DND-41 (cell line): Measurements from ENCODE around the gene SMIM35.

ENCODE experiments used
- ATAC-seq: fragments of 200-7000 bp; cut with Tn5 transposase; 3 replicates; pipeline ENCODE4 v1.9.1; 2021; ENCODE audit warnings: low read depth; ENCODE audit not compliant: insufficient read depth
- DNase-seq: peaks from one replicate; pipeline ENCODE4 v3.0.0-alpha.2; 2020
- H2AFZ ChIP-seq: 2 replicates; pipeline ENCODE4 v1.6.0; 2012; ENCODE audit warnings: low read depth, low read length
- H3K27ac ChIP-seq: 2 replicates; pipeline ENCODE4 v1.5.1; 2012; ENCODE audit warnings: low read length, inconsistent platforms
- H3K27me3 ChIP-seq: fragments of 200-600 bp; sonication (generic); 2 replicates; pipeline ENCODE4 v1.6.0; 2012; ENCODE audit warnings: low read length, mild to moderate bottlenecking, inconsistent platforms; ENCODE audit not compliant: insufficient read depth, poor library complexity
- H3K36me3 ChIP-seq: 2 replicates; pipeline ENCODE4 v1.5.1; 2012; ENCODE audit warnings: low read length, inconsistent platforms; ENCODE audit not compliant: insufficient read depth
- H3K4me1 ChIP-seq: 2 replicates; pipeline ENCODE4 v1.5.1; 2012; ENCODE audit warnings: mild to moderate bottlenecking, low read length; ENCODE audit not compliant: insufficient read depth
- H3K4me2 ChIP-seq: 2 replicates; pipeline ENCODE4 v1.6.0; 2012; ENCODE audit warnings: mild to moderate bottlenecking, moderate library complexity, low read length, inconsistent platforms; ENCODE audit not compliant: insufficient read depth
- H3K4me3 ChIP-seq, 2 experiments: fragments of 200-600 bp in 1 of 2; shearing (Covaris generic) in 1 of 2; 2 replicates each; pipeline ENCODE4 v1.5.1; 2012 to 2016; ENCODE audit warnings: inconsistent platforms in 2 of 2, low read length in 2 of 2, mild to moderate bottlenecking in 2 of 2, low read depth in 1 of 2, moderate library complexity in 1 of 2
- H3K79me2 ChIP-seq: 2 replicates; pipeline ENCODE4 v1.6.0; 2012; ENCODE audit warnings: low read length, inconsistent platforms; ENCODE audit not compliant: insufficient read depth
- H3K9ac ChIP-seq: 2 replicates; pipeline ENCODE4 v1.6.0; 2012; ENCODE audit warnings: low read depth, mild to moderate bottlenecking, inconsistent platforms, low read length, moderate library complexity
- H3K9me3 ChIP-seq: 2 replicates; pipeline ENCODE4 v1.5.1; 2012; ENCODE audit warnings: low read length, moderate library complexity, mild to moderate bottlenecking, inconsistent platforms; ENCODE audit not compliant: insufficient read depth, severe bottlenecking
- H4K20me1 ChIP-seq: 2 replicates; pipeline ENCODE4 v1.6.0; 2012; ENCODE audit warnings: low read length; ENCODE audit not compliant: insufficient read depth
- CTCF ChIP-seq: IDR thresholded peaks from 2 replicates; pipeline ENCODE4 v1.5.1; 2012; ENCODE audit warnings: borderline replicate concordance, low read length, moderate library complexity, mild to moderate bottlenecking; ENCODE audit not compliant: poor library complexity, severe bottlenecking; ENCODE audit errors: extremely low read depth
- EZH2 ChIP-seq: IDR thresholded peaks from 3 replicates; pipeline ENCODE4 v1.6.1; 2012; ENCODE audit warnings: borderline replicate concordance, low read depth, mild to moderate bottlenecking, moderate library complexity, low read length, inconsistent platforms; ENCODE audit not compliant: severe bottlenecking

Gene SMIM35

GRCh38 chr11:118109231-118109630 is 22.5 kb upstream of the SMIM35 start:
- Histone ChIP-seq H3K79me2 (no peaks in the 10 kb centered on the region), H3K4me2 (no peak overlapping the region), H4K20me1 (no peaks in the 10 kb centered on the region; the same call in 1 of the 2 replicates), H3K9ac (no peak overlapping the region), H3K27ac (no peak overlapping the region), H3K4me3 (no peak overlapping the region), H3K9me3 (no peaks in the 10 kb centered on the region), H3K4me1 (no peaks in the 10 kb centered on the region), H2AFZ (no peak overlapping the region), H3K27me3 (peaks cover 18% of the 10 kb centered on the region), H3K36me3 (no peaks in the 10 kb centered on the region)
- DNase-seq (no peak), ATAC-seq (no peak)
- TF ChIP-seq CTCF (no peak), EZH2 (no peak)

GRCh38 chr11:118108513-118108912 is 21.8 kb upstream of the SMIM35 start:
- Histone ChIP-seq H4K20me1 (no peaks in the 10 kb centered on the region; the same call in 1 of the 2 replicates), H3K4me3 (no peak overlapping the region), H3K79me2 (no peaks in the 10 kb centered on the region), H2AFZ (no peak overlapping the region), H3K4me2 (no peak overlapping the region), H3K27ac (no peak overlapping the region), H3K9ac (no peak overlapping the region), H3K27me3 (peaks cover 17% of the 10 kb centered on the region), H3K36me3 (no peaks in the 10 kb centered on the region), H3K9me3 (no peaks in the 10 kb centered on the region), H3K4me1 (no peaks in the 10 kb centered on the region)
- TF ChIP-seq CTCF (no peak), EZH2 (no peak)
- DNase-seq (no peak), ATAC-seq (no peak)

GRCh38 chr11:118106789-118107335 is 20.1 kb upstream of the SMIM35 start:
- Histone ChIP-seq H3K4me2 (no peak overlapping the region), H4K20me1 (no peaks in the 10 kb centered on the region; the same call in 1 of the 2 replicates), H3K36me3 (no peaks in the 10 kb centered on the region), H2AFZ (no peak overlapping the region), H3K4me3 (no peak overlapping the region), H3K79me2 (no peaks in the 10 kb centered on the region), H3K27me3 (peaks cover 13% of the 10 kb centered on the region), H3K9ac (no peak overlapping the region), H3K4me1 (no peaks in the 10 kb centered on the region), H3K9me3 (no peaks in the 10 kb centered on the region), H3K27ac (no peak overlapping the region)
- ATAC-seq (no peak), DNase-seq (no peak)
- TF ChIP-seq EZH2 (no peak), CTCF (no peak)
